GM18873 (cell line): ENCODE data around the gene CNN3.

Source experiments
- ATAC-seq: cut with Tn5 transposase; IDR thresholded peaks from one replicate; pipeline ENCODE4 v1.9.1; 2021; ENCODE audit warnings: mild to moderate bottlenecking, moderate library complexity, moderate number of reproducible peaks; ENCODE audit not compliant: unreplicated experiment, low FRiP score

CNN3 gene

DNA sequence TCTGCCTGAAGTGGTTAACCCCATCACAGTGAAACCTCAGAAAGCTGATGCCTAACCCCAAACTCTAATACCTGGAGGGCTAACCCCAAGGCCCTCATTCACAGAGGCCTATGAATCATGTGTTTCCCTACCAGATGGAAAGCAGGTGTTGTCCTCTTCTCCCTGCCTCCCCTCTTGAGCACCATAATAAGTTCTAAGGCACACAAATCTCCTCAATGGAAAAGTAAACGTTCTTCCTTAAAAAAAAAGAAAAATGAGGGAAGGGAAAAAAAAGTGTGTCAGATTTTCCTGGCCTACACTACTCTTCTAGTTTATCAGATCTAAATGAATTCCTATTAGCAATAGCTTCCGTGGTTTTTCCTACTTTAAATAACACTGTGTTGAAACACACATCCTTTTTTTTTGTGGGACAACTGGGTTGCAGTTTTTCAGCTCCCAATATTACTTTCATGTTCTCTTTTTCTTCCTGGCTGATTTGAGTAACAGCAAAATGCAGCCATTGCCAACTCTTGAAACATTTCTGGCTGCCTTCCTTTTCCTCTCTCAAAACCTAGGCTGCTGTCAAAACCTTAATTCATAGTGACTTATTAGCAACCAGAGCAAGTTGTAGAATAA, 63.5 kb downstream of the CNN3 start:
- no peak for ATAC-seq

DNA sequence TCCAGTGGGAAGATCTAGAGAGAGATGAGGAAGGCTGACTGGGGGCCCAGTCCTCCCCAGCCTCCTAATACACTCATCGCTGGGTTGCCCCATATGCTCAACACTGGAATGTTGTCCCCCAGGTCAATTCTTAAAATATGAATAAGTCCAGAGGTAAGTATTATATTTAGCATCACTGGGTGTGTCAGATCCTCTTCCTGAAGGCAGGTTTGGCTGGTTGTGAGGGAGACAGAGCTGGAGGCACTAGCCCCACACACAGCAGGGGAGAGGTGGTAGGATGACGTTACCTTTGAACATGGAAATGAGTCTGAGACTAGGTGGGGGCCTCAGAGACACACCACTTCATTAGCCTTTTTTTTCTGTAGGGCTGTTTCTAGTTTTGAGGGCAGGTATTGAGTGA, 64.2 kb downstream of the CNN3 start:
- ATAC-seq, result no peak

DNA sequence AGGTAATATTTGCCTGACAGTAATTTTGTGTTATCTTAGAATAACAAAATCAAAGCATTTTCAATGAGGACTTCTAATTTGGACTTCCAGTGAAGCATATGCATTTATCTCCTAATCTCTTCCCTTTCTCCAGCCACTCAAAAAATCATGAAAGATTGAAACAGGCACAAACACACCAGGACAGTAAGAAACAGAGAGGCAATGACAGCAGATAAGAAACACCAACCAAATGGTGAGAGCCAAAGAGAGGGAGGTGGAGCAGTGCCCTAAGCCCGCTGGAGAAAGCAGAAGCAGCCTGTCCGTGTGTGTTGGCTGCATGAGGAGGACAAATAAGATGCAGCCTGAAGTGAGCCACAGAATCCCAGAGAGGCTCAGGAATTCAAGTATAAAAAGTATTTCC, 67.7 kb downstream of the CNN3 start:
- ATAC-seq, result no peak

DNA sequence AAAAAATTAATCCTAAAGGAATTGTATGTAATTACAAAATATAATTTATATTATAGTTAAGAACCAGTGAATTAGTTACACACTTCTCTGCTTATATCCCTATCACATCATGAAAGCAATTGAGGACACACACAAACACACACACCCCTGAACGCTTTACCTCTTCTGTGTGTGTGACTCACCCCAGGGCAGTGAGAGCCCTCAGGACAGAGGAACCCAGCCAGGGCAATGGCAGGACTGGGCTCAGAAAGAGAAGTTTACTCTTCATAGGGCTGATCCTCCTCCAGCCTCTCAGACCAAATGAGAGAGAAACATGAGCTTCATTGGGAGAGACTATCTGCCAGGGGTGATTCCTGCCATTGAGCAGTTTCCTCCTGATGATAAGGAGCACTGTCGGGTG, 68.6 kb downstream of the CNN3 start:
- no peak for ATAC-seq

DNA sequence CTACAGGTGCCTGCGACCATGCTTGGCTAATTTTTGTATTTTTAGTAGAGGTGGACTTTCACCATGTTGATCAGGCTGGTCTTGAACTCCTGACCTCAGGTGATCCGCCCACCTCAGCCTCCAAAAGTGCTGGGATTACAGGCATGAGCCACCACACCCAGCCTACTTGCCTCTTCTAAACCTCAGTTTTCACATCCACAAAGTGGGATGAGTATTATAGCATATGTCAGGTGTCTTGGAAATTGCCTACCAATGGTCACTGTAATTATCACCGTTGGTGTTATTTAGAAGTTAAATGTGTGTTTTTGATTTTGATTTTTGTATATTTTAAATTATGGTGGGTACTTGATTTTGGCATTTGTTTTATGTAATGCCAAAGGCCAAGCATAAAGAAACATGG, 70.0 kb downstream of the CNN3 start:
- ATAC-seq, result no peak

DNA sequence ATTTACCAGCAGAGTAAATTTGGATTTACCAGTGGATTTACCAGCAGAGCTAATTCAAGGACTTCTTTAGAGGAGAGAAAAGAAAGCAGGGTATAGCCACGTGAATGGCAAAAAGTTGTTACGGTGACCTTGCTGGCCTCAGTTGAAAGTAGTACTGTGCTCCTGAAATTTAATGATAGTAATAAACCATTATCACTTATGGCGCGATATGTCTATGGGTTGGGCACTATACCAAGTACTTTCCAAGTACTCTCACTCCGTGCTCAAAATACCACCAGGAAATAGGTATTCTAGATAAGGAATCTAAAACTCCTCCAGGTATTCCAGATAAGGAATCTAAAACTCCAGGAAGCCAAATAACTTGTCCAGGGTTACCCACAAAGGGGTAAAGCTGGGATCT, 70.9 kb downstream of the CNN3 start:
- ATAC-seq, result no peak

DNA sequence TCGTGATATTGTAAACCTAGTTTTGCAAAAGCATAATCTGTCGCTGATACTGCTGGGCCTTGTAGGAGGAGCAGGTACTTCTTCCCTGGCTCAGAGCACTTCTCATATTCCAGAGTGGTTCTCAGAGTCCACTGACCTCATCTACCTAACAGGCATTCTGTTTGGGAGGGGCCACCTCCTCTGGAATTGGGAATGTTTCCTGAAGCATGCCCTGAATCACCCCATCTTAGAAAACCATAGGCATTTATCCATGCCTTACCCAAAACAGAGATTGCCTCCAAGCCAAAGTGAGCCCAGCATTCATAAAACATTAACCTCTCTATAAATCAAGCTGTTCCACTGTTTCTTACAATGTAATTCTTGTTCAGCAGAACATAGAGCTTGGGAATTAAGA, 71.6 kb downstream of the CNN3 start:
- ATAC-seq, result no peak

DNA sequence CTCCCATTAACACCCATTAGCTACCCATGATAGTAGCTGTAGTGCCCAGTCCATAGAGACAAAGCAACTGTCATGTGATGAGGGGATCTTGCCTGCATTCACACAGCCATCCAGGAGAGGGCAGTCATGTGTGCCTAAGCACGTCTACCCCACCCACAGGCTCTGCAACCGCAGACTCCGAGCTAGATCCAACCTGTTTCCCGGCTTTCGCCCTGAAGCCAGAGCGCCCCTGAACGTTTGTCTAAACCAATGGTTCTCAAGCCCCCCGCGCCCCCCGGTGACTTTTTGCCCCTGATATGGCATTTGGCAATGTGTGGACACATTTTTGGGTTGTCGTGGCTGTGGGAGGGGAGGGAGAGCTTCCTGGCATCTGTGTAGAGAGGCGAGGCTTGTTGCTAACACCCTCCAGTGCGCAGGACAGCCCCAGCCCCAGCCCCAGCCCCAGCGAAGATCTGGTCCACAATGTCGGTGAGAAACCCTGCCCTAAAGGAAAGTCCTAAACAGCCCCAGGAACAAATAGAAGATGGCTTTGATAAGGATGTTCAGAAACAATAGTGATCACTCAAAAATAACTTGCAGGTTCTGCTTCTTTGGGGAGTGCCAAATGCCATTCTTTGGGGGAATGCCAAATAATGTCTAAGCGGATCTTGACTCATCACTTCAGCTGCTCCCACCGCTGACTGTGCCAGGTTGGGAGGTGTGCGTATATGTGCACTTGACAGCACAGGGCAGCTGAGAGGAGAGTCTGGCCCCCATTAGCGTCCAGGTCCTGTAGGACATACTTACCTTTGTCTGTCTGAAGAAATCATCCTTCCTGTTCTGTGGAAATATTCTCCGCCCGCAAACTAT, 72.2 kb downstream of the CNN3 start:
- peak; percentile 99 for ATAC-seq

DNA sequence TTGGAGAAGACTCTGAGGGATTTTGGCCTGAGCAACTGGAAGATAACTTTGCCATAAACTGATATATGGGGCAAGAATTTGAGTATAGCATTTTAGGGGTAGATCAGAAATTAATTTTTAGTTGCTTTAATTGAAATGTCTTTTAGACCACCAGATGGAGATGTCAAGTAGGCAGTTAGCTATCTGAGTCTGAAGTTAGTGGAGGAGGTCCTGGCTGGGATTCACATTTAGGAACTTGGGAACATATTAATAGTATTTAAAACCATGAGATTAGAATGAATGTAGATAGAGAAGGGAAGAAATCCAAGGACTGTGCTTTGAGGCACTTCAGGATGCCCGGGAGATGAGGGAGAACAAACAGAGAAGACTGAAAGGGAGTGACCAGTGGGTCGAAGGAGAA, 74.1 kb downstream of the CNN3 start:
- no peak for ATAC-seq

DNA sequence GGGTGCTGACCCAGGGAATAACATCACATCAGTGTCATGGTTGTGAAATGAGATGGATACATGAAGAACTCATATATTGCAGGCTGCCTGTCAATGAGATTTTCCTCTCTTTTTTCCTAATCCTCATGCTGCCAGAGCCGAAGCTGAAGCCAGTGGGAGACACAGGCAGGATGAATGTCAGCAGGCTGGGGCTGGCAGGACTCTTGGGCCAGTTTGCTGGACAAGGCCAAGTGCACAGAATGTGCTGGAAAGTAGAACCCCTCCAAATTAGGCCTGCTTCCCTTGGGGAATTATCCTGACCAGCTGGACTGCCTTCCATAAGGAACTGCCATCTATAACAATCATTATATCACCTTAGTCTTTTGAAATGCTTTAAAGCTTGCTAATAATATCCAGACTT, 75.3 kb downstream of the CNN3 start:
- ATAC-seq, result no peak
